GM19324 (cell line): Measurements from ENCODE around the gene FADD.
"Not testable (repeated sequence)": the region's sequence is repeated elsewhere in the genome, so short reads cannot be mapped to it uniquely, and the experiment has no call there.

Experiments used
- ATAC-seq: cut with Tn5 transposase; IDR thresholded peaks from one replicate; pipeline ENCODE4 v1.9.1; 2021; ENCODE audit warnings: mild to moderate bottlenecking, moderate library complexity; ENCODE audit not compliant: unreplicated experiment, low FRiP score

Gene FADD

GRCh38 chr11:70176940-70177689, 26.0 kb upstream of the FADD start:
- no peak for ATAC-seq

GRCh38 chr11:70180906-70181305, 22.2 kb upstream of the FADD start:
- ATAC-seq = no peak

GRCh38 chr11:70182266-70182665, 20.8 kb upstream of the FADD start:
- ATAC-seq = no peak

- ATAC-seq = no peak
Measured at GRCh38 chr11:70183032-70183431, 20.1 kb upstream of the FADD start.

GRCh38 chr11:70183483-70184176, 19.5 kb upstream of the FADD start:
- ATAC-seq = no peak

- ATAC-seq = no peak
Measured at GRCh38 chr11:70184396-70184795, 18.7 kb upstream of the FADD start.

DNA sequence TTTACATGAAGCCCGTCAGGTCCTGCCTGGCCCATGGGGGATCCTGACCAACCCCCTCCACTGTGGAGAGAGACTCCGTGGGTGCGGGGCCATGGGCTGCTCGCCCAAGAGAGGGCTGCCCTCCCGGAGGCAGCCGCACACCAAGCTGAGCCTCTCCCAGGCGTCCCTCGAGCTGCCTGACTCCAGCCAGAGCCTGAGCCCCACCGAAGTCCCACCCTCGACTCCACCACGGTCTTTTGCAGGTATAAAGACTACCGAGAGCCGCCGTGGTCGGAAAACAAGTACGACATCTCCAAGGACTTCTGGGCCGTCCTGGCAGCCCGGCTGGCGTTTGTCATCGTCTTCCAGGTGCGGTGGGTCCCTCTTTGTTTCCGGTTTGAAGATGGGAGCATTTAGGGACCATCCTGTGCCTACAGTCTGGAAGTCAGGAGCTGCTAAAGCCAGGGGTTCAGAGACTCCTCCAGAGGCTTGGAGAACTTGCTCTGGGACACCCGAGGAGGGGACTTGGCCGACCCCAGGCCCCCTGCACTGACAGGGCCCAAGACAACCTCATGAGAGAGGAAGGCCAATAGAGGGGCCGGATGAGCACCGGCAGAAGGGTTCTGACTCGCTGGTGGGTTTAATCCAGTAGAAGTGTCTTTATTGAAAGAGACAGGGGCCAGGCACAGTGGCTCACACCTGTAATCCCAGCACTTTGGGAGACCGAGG, 17.6 kb upstream of the FADD start:
- no peak for ATAC-seq

GRCh38 chr11:70186420-70186819, 16.7 kb upstream of the FADD start:
- no peak for ATAC-seq

DNA sequence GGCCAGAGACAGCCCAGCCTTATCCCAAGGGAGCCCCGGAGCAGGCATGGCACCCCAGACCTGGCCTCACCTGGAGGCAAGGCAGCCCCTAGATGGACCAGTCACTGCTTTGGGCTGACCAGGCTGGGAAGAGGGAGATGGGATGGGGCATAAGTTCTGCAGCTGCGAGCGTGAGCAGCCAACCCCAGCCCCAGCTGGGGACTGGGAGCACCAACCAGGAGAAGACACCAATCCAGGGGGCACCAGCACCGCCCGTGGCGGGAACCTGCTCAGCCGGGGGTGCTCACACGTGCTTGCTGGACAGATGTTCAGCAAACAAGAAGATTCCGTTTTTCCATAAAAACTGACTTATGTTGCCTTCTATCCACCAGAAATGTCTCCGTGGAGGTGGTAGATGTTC, 16.2 kb upstream of the FADD start:
- ATAC-seq = no peak

GRCh38 chr11:70187771-70188170, 15.3 kb upstream of the FADD start:
- no peak for ATAC-seq

DNA sequence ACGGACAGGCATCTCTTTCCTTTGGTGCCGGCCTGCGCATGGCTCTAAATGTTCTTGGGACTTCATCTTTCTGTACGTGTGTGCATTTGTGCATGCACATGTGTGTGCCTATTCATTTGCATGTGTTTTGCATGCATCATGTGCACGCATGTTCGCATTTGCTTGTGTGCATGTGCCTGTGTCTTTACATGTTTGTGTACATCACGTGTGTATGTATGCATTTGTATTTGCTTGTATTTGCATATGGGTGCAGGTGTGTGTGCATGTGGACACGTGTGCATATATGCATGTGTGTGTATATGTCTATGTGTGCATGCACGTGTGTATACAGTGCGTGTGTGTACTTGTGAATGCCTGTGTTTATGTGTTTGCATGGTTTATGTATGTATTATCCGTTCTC, 13.5 kb upstream of the FADD start:
- ATAC-seq = no peak

GRCh38 chr11:70191495-70192140, 11.5 kb upstream of the FADD start:
- no peak for ATAC-seq

- no peak for ATAC-seq
Measured at GRCh38 chr11:70192666-70193410, 10.3 kb upstream of the FADD start.

- no peak for ATAC-seq
Measured at GRCh38 chr11:70193411-70194292, 9.4 kb upstream of the FADD start.

GRCh38 chr11:70194792-70195791, 8.0 kb upstream of the FADD start:
- ATAC-seq = no peak

- no peak for ATAC-seq
Measured at GRCh38 chr11:70200212-70200844, 2.8 kb upstream of the FADD start.

- not testable (repeated sequence) for ATAC-seq
Measured at GRCh38 chr11:70201047-70201446, 2.0 kb upstream of the FADD start.
